ENCODE results near the gene GALNT9. TPM values are rescaled to one million over a fixed set of nuclear protein-coding genes. Genes with fewer than 3 reads are reported as not detected.

The GALNT9 gene
- total and polyA plus RNA-seq, 7 experiments from 2014 or later = not detected

DNA sequence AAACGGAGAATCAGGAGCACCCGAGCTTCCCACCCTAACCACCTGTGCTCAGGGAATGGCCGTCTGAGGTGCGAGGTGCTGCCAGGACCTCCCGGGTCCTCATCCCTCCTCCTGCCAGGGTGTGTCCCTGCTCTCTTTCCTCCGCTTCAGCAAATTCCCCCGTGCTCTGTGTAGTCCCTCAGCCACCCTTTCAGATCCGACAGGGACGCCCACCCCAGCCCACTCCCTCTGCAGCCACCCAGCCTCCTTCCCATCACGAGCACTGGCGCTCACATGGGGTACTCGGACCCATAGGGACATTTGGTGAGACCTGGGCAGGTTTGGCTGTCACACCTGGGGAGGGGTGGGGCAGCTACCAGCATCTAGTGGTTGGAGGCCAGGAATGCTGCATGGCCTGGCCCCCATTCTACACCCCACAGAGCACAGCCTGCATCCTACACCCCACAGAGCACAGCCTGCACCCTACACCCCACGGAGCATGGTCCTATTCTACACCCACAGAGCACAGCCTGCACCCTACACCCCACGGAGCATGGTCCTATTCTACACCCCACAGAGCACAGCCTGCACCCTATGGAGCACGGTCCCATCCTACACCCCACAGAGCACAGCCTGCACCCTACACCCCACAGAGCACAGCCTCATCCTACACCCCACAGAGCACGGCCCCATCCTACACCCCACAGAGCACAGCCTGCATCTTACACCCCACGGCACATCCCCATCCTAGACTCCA lies 12.7 kb downstream of the GALNT9 start:
- peaks cover 0 to 14% (median 8%) of the 10 kb centered on the region in 5 donors for H3K27me3 Mint-ChIP-seq
- POLR2A ChIA-PET = no interaction called here
- H3K36me3 ChIP-seq (ENCODE audit: control insufficient read depth in 2 of 3, insufficient read depth in 3 of 3, low read length in 3 of 3) = no peaks in the 10 kb centered on the region
- H3K36me3 Mint-ChIP-seq = peaks cover 0 to 5% (median 0%) of the 10 kb centered on the region in 5 donors
- H3K4me3 ChIP-seq (ENCODE audit: low read length) = no peak overlapping the region
- no peak for ATAC-seq
- no peak overlapping the region for H3K27ac Mint-ChIP-seq
- no peaks in the 10 kb centered on the region for H3K9me3 ChIP-seq (ENCODE audit: control insufficient read depth in 2 of 3, low read length in 3 of 3)
- H3K27me3 ChIP-seq (ENCODE audit: control insufficient read depth in 2 of 2, insufficient read depth in 2 of 2, low read length in 2 of 2) = no peaks in the 10 kb centered on the region
- no peaks in the 10 kb centered on the region for H3K4me1 ChIP-seq (ENCODE audit: control insufficient read depth in 2 of 2, insufficient read depth in 2 of 2, low read length in 2 of 2)
- intact Hi-C loops (cut with micrococcal nuclease) = no loop called here
- peaks cover 0 to 15% (median 6%) of the 10 kb centered on the region in 11 donors for H3K9me3 Mint-ChIP-seq
- no peak overlapping the region for H3K27ac ChIP-seq (ENCODE audit: low read depth, low read length)
- H3K4me1 Mint-ChIP-seq = no peaks in the 10 kb centered on the region
- CTCF ChIA-PET = no interaction called here
- DNase-seq = no peak
- no peak overlapping the region for H3K4me3 Mint-ChIP-seq

DNA sequence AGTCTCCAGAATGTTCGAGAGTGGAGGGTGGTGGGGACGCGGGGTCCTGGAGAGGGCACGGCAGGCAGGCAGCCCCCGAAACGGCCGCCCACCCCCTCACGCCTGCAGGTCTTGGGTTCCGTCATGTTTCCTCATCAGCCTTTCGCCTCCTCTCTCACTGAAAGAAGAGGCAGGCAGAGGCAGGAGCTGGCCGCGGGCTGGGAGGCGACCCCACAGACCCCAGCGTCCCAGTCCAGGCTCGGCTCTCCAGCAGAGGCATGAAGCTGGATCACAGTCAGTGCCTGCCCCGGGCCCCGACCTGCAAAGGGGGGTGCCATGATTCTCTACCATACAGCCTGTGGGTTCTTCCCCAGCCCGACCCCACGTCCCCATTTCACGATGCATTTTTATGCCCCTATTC lies 13.4 kb downstream of the GALNT9 start:
- H3K27me3 Mint-ChIP-seq = peaks cover 0 to 12% (median 8%) of the 10 kb centered on the region in 5 donors
- peaks cover 0 to 7% (median 0%) of the 10 kb centered on the region in 3 experiments for H3K9me3 ChIP-seq (ENCODE audit: control insufficient read depth in 2 of 3, low read length in 3 of 3)

DNA sequence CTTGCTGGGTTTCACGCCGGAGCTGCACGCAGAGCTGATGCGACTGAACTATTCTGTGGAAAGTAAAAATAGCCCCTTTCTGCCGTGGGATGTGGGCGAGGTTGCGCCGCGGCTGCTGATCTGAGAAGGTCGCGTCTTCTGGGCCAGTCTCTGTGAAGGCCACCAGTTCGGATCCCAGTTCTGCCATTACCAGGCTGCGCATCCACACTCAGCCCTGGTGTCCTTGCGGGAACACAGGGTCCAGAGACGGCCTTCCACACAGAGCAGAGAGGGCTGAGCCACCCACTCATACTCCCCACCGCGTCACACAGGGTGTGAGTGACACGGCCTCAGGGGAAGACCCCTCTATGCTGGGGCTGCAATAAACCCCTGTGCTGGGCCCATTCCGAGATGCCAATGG lies 13.9 kb downstream of the GALNT9 start:
- ChIA-PET POLR2A (no interaction called here), CTCF (no interaction called here)

More for the DNA sequence above, 13.4 kb downstream of the GALNT9 start:
- DNase-seq = no peak
- ChIA-PET CTCF (no interaction called here), POLR2A (no interaction called here)
- no peaks in the 10 kb centered on the region for H3K4me1 Mint-ChIP-seq
- H3K27ac ChIP-seq (ENCODE audit: low read depth, low read length) = no peak overlapping the region
- no peak overlapping the region for H3K4me3 Mint-ChIP-seq
- peaks cover 0 to 10% (median 6%) of the 10 kb centered on the region in 5 donors for H3K36me3 Mint-ChIP-seq
- ATAC-seq = no peak
- H3K27ac Mint-ChIP-seq = no peak overlapping the region
- H3K4me1 ChIP-seq (ENCODE audit: control insufficient read depth in 2 of 2, insufficient read depth in 2 of 2, low read length in 2 of 2) = no peaks in the 10 kb centered on the region
- H3K4me3 ChIP-seq (ENCODE audit: low read length) = no peak overlapping the region
- intact Hi-C loops (cut with micrococcal nuclease) = no loop called here
- peaks cover 0 to 22% (median 12%) of the 10 kb centered on the region in 11 donors for H3K9me3 Mint-ChIP-seq
- H3K36me3 ChIP-seq (ENCODE audit: control insufficient read depth in 2 of 3, insufficient read depth in 3 of 3, low read length in 3 of 3) = no peaks in the 10 kb centered on the region
- no peaks in the 10 kb centered on the region for H3K27me3 ChIP-seq (ENCODE audit: control insufficient read depth in 2 of 2, insufficient read depth in 2 of 2, low read length in 2 of 2)

DNA sequence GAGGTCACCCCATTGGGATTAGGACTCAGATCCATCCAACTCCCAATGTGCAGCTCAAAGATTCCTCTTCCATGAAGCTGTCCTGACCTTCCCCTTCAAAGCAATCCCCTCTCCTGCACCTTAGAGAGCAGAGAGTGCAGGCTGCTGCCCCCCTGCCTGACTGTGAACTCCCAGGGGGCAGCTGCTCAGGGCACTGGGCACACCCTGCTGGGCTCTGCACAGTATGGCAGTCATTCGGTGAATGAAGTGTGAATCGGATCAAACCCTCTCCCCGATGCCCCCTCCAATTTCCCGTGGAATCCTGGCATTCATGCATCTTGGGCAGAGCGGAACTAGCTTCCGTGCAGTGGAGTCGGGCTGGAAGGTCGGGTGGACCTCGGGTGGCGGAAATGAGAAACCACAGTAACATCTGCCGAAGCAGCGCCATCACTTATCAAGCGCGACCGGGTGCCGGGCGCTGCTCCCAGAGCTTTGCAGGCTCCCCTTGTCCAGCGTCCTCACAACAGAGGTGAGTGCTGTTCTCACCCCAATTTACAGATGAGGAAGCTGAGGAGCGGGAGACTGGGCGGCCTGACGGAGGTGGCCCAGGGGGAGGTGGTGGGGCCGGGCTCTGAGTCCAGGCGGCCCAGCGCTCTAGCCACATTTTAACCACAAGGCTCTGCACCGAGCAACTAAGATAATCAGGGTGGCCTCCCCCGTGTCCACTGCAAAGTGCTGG lies 14.7 kb downstream of the GALNT9 start:
- no peak overlapping the region for H3K27ac Mint-ChIP-seq
- H3K36me3 ChIP-seq (ENCODE audit: control insufficient read depth in 2 of 3, insufficient read depth in 3 of 3, low read length in 3 of 3) = no peaks in the 10 kb centered on the region
- intact Hi-C loops (cut with micrococcal nuclease) = no loop called here
- no peak overlapping the region for H3K4me3 ChIP-seq (ENCODE audit: low read length)
- H3K4me3 Mint-ChIP-seq = no peak overlapping the region
- H3K9me3 Mint-ChIP-seq = peaks cover 0 to 33% (median 14%) of the 10 kb centered on the region in 11 donors
- peaks cover 0 to 12% (median 8%) of the 10 kb centered on the region in 5 donors for H3K27me3 Mint-ChIP-seq
- ChIA-PET POLR2A (no interaction called here), CTCF (no interaction called here)
- no peak overlapping the region for H3K27ac ChIP-seq (ENCODE audit: low read depth, low read length)
- ATAC-seq (no peak), DNase-seq (no peak)
- peaks cover 0 to 12% (median 6%) of the 10 kb centered on the region in 5 donors for H3K36me3 Mint-ChIP-seq
- no peaks in the 10 kb centered on the region for H3K4me1 ChIP-seq (ENCODE audit: control insufficient read depth in 2 of 2, insufficient read depth in 2 of 2, low read length in 2 of 2)
- no peaks in the 10 kb centered on the region for H3K4me1 Mint-ChIP-seq
- peaks cover 0 to 8% (median 0%) of the 10 kb centered on the region in 3 experiments for H3K9me3 ChIP-seq (ENCODE audit: control insufficient read depth in 2 of 3, low read length in 3 of 3)
- no peaks in the 10 kb centered on the region for H3K27me3 ChIP-seq (ENCODE audit: control insufficient read depth in 2 of 2, insufficient read depth in 2 of 2, low read length in 2 of 2)

More for the DNA sequence above, 13.9 kb downstream of the GALNT9 start:
- DNase-seq (no peak), ATAC-seq (no peak)
- Histone ChIP-seq H3K36me3 (ENCODE audit: control insufficient read depth in 2 of 3, insufficient read depth in 3 of 3, low read length in 3 of 3) (no peaks in the 10 kb centered on the region), H3K4me3 (ENCODE audit: low read length) (no peak overlapping the region), H3K4me1 (ENCODE audit: control insufficient read depth in 2 of 2, insufficient read depth in 2 of 2, low read length in 2 of 2) (no peaks in the 10 kb centered on the region), H3K9me3 (ENCODE audit: control insufficient read depth in 2 of 3, low read length in 3 of 3) (peaks cover 0 to 8% (median 0%) of the 10 kb centered on the region in 3 experiments), H3K27ac (ENCODE audit: low read depth, low read length) (no peak overlapping the region), H3K27me3 (ENCODE audit: control insufficient read depth in 2 of 2, insufficient read depth in 2 of 2, low read length in 2 of 2) (no peaks in the 10 kb centered on the region)
- no peaks in the 10 kb centered on the region for H3K4me1 Mint-ChIP-seq
- H3K36me3 Mint-ChIP-seq = peaks cover 0 to 12% (median 6%) of the 10 kb centered on the region in 5 donors
- H3K9me3 Mint-ChIP-seq = peaks cover 0 to 26% (median 13%) of the 10 kb centered on the region in 11 donors
- H3K4me3 Mint-ChIP-seq = no peak overlapping the region
- no peak overlapping the region for H3K27ac Mint-ChIP-seq
- H3K27me3 Mint-ChIP-seq = peaks cover 0 to 12% (median 8%) of the 10 kb centered on the region in 5 donors
- intact Hi-C loops (cut with micrococcal nuclease) = no loop called here

DNA sequence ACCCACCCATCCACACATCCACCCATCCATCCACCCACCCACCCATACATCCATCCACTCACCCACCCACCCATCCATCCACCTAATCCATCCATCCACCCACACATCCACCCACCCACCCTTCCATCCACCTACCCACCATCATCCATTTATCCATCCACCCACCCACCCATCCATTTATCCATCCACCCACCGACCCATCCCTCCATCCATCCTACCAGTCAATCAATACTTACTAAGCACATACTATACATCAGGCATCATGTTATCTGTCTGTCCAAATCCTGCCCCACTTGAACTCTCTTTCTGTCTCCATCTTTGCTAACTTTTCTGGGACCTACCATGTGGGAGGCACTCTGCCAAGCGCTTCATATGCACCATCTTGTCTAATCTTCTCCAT lies 15.4 kb downstream of the GALNT9 start:
- ATAC-seq = no peak
- H3K27ac Mint-ChIP-seq = no peak overlapping the region
- H3K4me3 Mint-ChIP-seq = no peak overlapping the region

DNA sequence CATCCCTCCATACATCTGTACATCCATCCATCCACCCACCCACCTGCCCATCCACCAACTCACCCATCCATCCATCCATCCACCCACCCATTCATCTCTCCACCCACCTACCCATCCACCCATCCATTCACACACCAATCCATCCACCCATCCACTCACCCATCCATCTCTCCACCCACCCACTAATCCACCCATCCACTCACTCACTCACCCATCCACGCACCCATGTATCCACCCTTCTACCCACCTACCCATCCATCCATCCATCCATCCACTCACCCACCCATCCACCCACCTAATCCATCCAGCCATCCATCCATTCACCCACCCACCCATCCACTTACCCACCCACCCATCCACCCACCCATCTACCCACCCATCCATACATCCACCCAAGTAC lies 16.2 kb downstream of the GALNT9 start:
- intact Hi-C loops (cut with micrococcal nuclease) = no loop called here
- no peaks in the 10 kb centered on the region for H3K36me3 ChIP-seq (ENCODE audit: control insufficient read depth in 2 of 3, insufficient read depth in 3 of 3, low read length in 3 of 3)
- ChIA-PET CTCF (no interaction called here), POLR2A (no interaction called here)
- DNase-seq (no peak), ATAC-seq (no peak)
- peaks cover 0 to 33% (median 15%) of the 10 kb centered on the region in 11 donors for H3K9me3 Mint-ChIP-seq
- H3K4me1 Mint-ChIP-seq = no peaks in the 10 kb centered on the region
- peaks cover 0 to 12% (median 9%) of the 10 kb centered on the region in 5 donors for H3K36me3 Mint-ChIP-seq
- no peak overlapping the region for H3K27ac ChIP-seq (ENCODE audit: low read depth, low read length)
- H3K9me3 ChIP-seq (ENCODE audit: control insufficient read depth in 2 of 3, low read length in 3 of 3) = peaks cover 0 to 8% (median 0%) of the 10 kb centered on the region in 3 experiments
- no peak overlapping the region for H3K4me3 ChIP-seq (ENCODE audit: low read length)
- no peaks in the 10 kb centered on the region for H3K4me1 ChIP-seq (ENCODE audit: control insufficient read depth in 2 of 2, insufficient read depth in 2 of 2, low read length in 2 of 2)
- H3K27me3 ChIP-seq (ENCODE audit: control insufficient read depth in 2 of 2, insufficient read depth in 2 of 2, low read length in 2 of 2) = no peaks in the 10 kb centered on the region
- H3K4me3 Mint-ChIP-seq = no peak overlapping the region
- peaks cover 0 to 14% (median 7%) of the 10 kb centered on the region in 5 donors for H3K27me3 Mint-ChIP-seq
- H3K27ac Mint-ChIP-seq = no peak overlapping the region

More for the DNA sequence above, 15.4 kb downstream of the GALNT9 start:
- intact Hi-C loops (cut with micrococcal nuclease) = no loop called here
- peaks cover 0 to 12% (median 9%) of the 10 kb centered on the region in 5 donors for H3K36me3 Mint-ChIP-seq
- ChIA-PET POLR2A (no interaction called here), CTCF (no interaction called here)
- H3K9me3 Mint-ChIP-seq = peaks cover 0 to 33% (median 15%) of the 10 kb centered on the region in 11 donors
- no peak overlapping the region for H3K27ac ChIP-seq (ENCODE audit: low read depth, low read length)
- no peaks in the 10 kb centered on the region for H3K27me3 ChIP-seq (ENCODE audit: control insufficient read depth in 2 of 2, insufficient read depth in 2 of 2, low read length in 2 of 2)
- DNase-seq = no peak
- H3K4me1 ChIP-seq (ENCODE audit: control insufficient read depth in 2 of 2, insufficient read depth in 2 of 2, low read length in 2 of 2) = no peaks in the 10 kb centered on the region
- H3K9me3 ChIP-seq (ENCODE audit: control insufficient read depth in 2 of 3, low read length in 3 of 3) = peaks cover 0 to 8% (median 0%) of the 10 kb centered on the region in 3 experiments
- no peaks in the 10 kb centered on the region for H3K36me3 ChIP-seq (ENCODE audit: control insufficient read depth in 2 of 3, insufficient read depth in 3 of 3, low read length in 3 of 3)
- H3K4me3 ChIP-seq (ENCODE audit: low read length) = no peak overlapping the region
- no peaks in the 10 kb centered on the region for H3K4me1 Mint-ChIP-seq
- H3K27me3 Mint-ChIP-seq = peaks cover 0 to 14% (median 8%) of the 10 kb centered on the region in 5 donors

All from naive thymus-derived CD4-positive, alpha-beta T cell (primary cell).